Right ventricle myocardium superior (tissue), 1 donor: ENCODE data around the gene UPF1. TPM values are rescaled to one million over a fixed set of nuclear protein-coding genes. Genes with fewer than 3 reads are reported as not detected.

Experiments used
- ATAC-seq: fragments of 200-7000 bp; cut with Tn5 transposase; one replicate; pipeline ENCODE4 v1.9.1; 2020; ENCODE audit warnings: mild to moderate bottlenecking; ENCODE audit not compliant: poor library complexity
- DNase-seq: peaks from one replicate; pipeline ENCODE4 v3.0.0-alpha.2; 2020
- intact Hi-C: fragments of 100-400 bp; cut with DNase I; formaldehyde crosslinking; loops from one replicate; pipeline ENCODE4 v1.11.2; 2022
- total RNA-seq: library from RNA; stranded (reverse); fragmentation: NEBNext Ultra II Directional; extraction: Animal tissue kit (Norgen Biotek cat#: 25700); gene quantifications from one replicate; pipeline ENCODE4 v1.2.1, GENCODE V29; 2021
- donor health status: DM: no; HTN: yes; CAD: no; lungs with severe emphysema.

The UPF1 gene
- total RNA-seq, 1 donor from 2014 or later = 34.2 TPM

GRCh38 chr19:18850471-18851375 is 19.0 kb downstream of the UPF1 start:
- ATAC-seq (no peak), DNase-seq (no peak)
- intact Hi-C loops = no loop called here

- ATAC-seq (no peak), DNase-seq (no peak)
- intact Hi-C loops = no loop called here
These were observed 20.0 kb downstream of the UPF1 start for GRCh38 chr19:18851673-18852325.

- DNase-seq = no peak
- intact Hi-C loops = no loop called here
- ATAC-seq = no peak
These were observed 20.9 kb downstream of the UPF1 start for GRCh38 chr19:18852648-18853047.

- no peak for ATAC-seq
- DNase-seq = no peak
- intact Hi-C loops = no loop called here
These were observed 22.1 kb downstream of the UPF1 start for GRCh38 chr19:18853755-18854427.

GRCh38 chr19:18854982-18855381 is 23.2 kb downstream of the UPF1 start:
- ATAC-seq = no peak
- DNase-seq = no peak
- intact Hi-C loops = no loop called here

- ATAC-seq = no peak
- intact Hi-C loops = no loop called here
- DNase-seq = no peak
These were observed 24.1 kb downstream of the UPF1 start for GRCh38 chr19:18855647-18856384.

- ATAC-seq (no peak), DNase-seq (no peak)
- intact Hi-C loops = no loop called here
These were observed 24.8 kb downstream of the UPF1 start for GRCh38 chr19:18856385-18857126.

- DNase-seq = no peak
- intact Hi-C loops = no loop called here
- no peak for ATAC-seq
These were observed 25.5 kb downstream of the UPF1 start for GRCh38 chr19:18857223-18857622.

- no peak for DNase-seq
- ATAC-seq = no peak
- intact Hi-C loops = no loop called here
These were observed 27.3 kb downstream of the UPF1 start for GRCh38 chr19:18858906-18859646.

- ATAC-seq = peak; percentile 5
- DNase-seq = no peak
- intact Hi-C loops = loop anchor here (10.0 kb wide), 1 partner anchor 405 kb away; no protein-coding TSS in a partner anchor
These were observed 28.0 kb downstream of the UPF1 start for GRCh38 chr19:18859676-18860301.

- ATAC-seq (no peak), DNase-seq (no peak)
- intact Hi-C loops = loop anchor here (10.0 kb wide), 1 partner anchor 406 kb away; no protein-coding TSS in a partner anchor
These were observed 28.5 kb downstream of the UPF1 start for GRCh38 chr19:18860302-18860700.

GRCh38 chr19:18860725-18861124 is 29.0 kb downstream of the UPF1 start:
- DNase-seq = no peak
- ATAC-seq = no peak
- intact Hi-C loops = loop anchor here (10.0 kb wide), 1 partner anchor 406 kb away; no protein-coding TSS in a partner anchor

GRCh38 chr19:18861235-18861634 is 29.5 kb downstream of the UPF1 start:
- ATAC-seq (no peak), DNase-seq (no peak)
- intact Hi-C loops = loop anchor here (10.0 kb wide), 1 partner anchor 406 kb away; no protein-coding TSS in a partner anchor

GRCh38 chr19:18861917-18862316 is 30.2 kb downstream of the UPF1 start:
- intact Hi-C loops = loop anchor here (10.0 kb wide), 1 partner anchor 407 kb away; no protein-coding TSS in a partner anchor
- DNase-seq (no peak), ATAC-seq (no peak)

GRCh38 chr19:18862976-18863842 is 31.4 kb downstream of the UPF1 start:
- ATAC-seq (no peak), DNase-seq (no peak)
- intact Hi-C loops = loop anchor here (10.0 kb wide), 1 partner anchor 408 kb away; no protein-coding TSS in a partner anchor

- DNase-seq (no peak), ATAC-seq (no peak)
- intact Hi-C loops = loop anchor here (10.0 kb wide), 1 partner anchor 409 kb away; no protein-coding TSS in a partner anchor
These were observed 32.1 kb downstream of the UPF1 start for GRCh38 chr19:18863843-18864362.
